BJ (cell line): ENCODE results near the gene ADIRF. TPM values are rescaled to one million over a fixed set of nuclear protein-coding genes. Genes with fewer than 3 reads are reported as not detected.

Source experiments
- CTCF ChIA-PET: fragments of 350-600 bp; formaldehyde crosslinking; extraction: SDS; loops from one replicate; lab custom pipeline; 2021; ENCODE audit warnings: antibody characterized with exemption, inconsistent platforms; lab: Yijun Ruan, JAX
- POLR2A ChIA-PET: fragments of 300-600 bp; sonication (Branson Sonifier 250); formaldehyde crosslinking; extraction: SDS; loops from one replicate; lab custom pipeline; 2021; ENCODE audit warnings: antibody characterized with exemption; lab: Charles Lee
- DNase-seq: peaks from one replicate; pipeline ENCODE4 v3.0.0-alpha.2; 2011; ENCODE audit warnings: low read depth
- H3K27me3 ChIP-seq: 2 replicates; pipeline ENCODE4 v1.6.0; 2011; ENCODE audit warnings: low read length; ENCODE audit not compliant: control insufficient read depth, insufficient read depth
- H3K36me3 ChIP-seq: 2 replicates; pipeline ENCODE4 v1.5.1; 2011; ENCODE audit warnings: low read length; ENCODE audit not compliant: control insufficient read depth, insufficient read depth
- H3K4me3 ChIP-seq: 2 replicates; pipeline ENCODE4 v1.5.1; 2011; ENCODE audit warnings: low read depth, mild to moderate bottlenecking, control low read depth, low read length
- polyA plus RNA-seq: library from polyadenylated mRNA; depleted of rRNA; stranded (reverse); fragments of >200 nt; gene quantifications from 2 replicates; pipeline ENCODE4 v1.2.3, GENCODE V29; 2011
- TF ChIP-seq, protein P1 (sequence below): IDR thresholded peaks from 2 replicates; pipeline ENCODE4 v1.5.1; 2011; ENCODE audit warnings: low read depth, mild to moderate bottlenecking, control low read depth, inconsistent platforms, low read length, moderate library complexity; ENCODE audit not compliant: insufficient read depth

The ADIRF gene
- polyA plus RNA-seq, 1 experiment, result 64.4 TPM

DNA sequence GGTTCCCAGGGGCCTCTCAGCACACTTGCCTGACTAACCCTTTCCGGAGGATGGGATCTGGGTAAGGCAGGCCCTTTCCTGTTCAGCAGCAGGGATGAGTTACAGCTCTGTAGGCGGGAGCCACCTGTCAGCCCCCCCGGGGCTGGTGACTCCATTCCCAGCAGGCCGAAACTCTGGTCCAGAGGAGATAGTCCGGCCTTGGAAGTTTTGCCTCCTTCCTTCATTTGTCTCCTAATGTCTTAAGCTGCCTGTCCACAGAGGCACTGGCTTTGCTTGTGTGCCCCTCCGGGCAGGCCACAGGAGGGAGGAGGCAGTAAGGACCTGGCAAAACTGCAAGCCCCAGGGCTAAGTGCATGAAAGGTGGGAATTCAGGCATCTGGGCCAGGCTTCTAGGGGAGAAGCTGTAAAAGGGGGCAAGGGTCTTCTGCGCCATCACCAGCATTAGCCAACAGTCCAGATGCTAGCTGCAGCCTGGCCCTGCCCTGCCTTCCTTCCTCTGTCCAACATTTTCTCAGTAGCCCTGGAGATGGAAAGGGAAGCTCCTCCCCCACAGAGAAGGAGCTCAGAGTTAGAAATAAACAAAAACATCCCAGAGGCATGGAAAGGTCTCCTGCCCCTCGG lies 1.2 kb downstream of the ADIRF start:
- H3K27me3 ChIP-seq, result no peaks in the 10 kb centered on the region
- no peak for DNase-seq
- ChIA-PET POLR2A (interaction anchor here (1.1 kb wide), 1 partner anchor 11 kb away, joined by 4 read pairs; the partner anchor contains the start of gene SNCG), CTCF (interaction anchor here (0.6 to 19.2 kb wide), 7 partner anchors 9 to 282 kb away, joined by 3 to 346 read pairs (median 4); no protein-coding TSS in a partner anchor)
- TF ChIP-seq, protein P1, sequence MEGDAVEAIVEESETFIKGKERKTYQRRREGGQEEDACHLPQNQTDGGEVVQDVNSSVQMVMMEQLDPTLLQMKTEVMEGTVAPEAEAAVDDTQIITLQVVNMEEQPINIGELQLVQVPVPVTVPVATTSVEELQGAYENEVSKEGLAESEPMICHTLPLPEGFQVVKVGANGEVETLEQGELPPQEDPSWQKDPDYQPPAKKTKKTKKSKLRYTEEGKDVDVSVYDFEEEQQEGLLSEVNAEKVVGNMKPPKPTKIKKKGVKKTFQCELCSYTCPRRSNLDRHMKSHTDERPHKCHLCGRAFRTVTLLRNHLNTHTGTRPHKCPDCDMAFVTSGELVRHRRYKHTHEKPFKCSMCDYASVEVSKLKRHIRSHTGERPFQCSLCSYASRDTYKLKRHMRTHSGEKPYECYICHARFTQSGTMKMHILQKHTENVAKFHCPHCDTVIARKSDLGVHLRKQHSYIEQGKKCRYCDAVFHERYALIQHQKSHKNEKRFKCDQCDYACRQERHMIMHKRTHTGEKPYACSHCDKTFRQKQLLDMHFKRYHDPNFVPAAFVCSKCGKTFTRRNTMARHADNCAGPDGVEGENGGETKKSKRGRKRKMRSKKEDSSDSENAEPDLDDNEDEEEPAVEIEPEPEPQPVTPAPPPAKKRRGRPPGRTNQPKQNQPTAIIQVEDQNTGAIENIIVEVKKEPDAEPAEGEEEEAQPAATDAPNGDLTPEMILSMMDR, result no peak
- no peaks in the 10 kb centered on the region for H3K36me3 ChIP-seq
- peak overlapping the region; percentile 74 for H3K4me3 ChIP-seq

DNA sequence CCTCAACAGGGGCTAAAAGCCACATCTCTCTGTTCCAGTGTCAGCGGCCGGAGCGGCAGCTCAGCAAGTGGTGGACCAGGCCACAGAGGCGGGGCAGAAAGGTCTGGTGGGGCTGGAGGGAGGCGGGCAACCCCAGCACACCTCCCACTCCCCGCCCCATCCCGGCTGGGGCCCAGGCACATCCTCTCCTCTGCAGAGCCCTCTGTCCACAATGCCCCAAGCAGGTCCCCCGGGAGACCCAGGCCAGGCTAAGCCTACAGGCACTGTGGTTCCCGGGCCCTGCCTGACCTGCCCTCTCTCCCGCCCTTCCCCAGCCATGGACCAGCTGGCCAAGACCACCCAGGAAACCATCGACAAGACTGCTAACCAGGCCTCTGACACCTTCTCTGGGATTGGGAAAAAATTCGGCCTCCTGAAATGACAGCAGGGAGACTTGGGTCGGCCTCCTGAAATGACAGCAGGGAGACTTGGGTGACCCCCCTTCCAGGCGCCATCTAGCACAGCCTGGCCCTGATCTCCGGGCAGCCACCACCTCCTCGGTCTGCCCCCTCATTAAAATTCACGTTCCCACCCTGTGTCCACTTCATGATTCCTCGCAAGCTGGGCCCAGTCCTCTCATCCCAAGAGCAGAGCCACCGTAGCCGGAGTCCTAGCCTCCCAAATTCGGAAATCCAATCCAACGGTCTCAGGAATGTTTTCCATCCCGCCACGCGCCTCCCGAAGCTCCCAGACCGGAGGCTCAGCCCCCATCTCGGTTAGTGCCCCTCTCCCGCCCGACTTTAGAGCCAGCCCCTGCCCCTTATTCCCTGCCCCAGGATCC lies 2.1 kb downstream of the ADIRF start:
- POLR2A ChIA-PET, result interaction anchor here (1.1 kb wide), 1 partner anchor 12 kb away, joined by 4 read pairs; the partner anchor contains the start of gene SNCG
- TF ChIP-seq, protein P1, result no peak
- no peaks in the 10 kb centered on the region for H3K27me3 ChIP-seq
- no peaks in the 10 kb centered on the region for H3K36me3 ChIP-seq
- no peak for DNase-seq
- CTCF ChIA-PET, result interaction anchor here (0.6 to 19.2 kb wide), 6 partner anchors 10 to 283 kb away, joined by 3 to 346 read pairs (median 3); no protein-coding TSS in a partner anchor
- peak overlapping the region; percentile 74 for H3K4me3 ChIP-seq

DNA sequence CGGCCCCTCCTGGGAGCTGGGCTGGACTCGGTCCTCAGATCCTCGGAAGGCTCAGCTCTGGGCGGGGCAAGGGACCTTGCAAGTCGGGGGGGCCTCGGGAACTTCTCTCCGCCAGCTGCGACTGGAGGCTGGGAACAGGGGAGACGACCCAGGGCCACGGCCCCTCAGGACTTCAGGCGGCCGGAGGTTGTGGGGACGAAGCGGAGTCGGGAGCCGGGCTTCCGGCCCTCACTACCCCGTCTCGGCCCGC lies 2.6 kb downstream of the ADIRF start:
- CTCF ChIA-PET, result interaction anchor here (0.6 to 19.2 kb wide), 4 partner anchors 10 to 179 kb away, joined by 3 to 346 read pairs (median 6); no protein-coding TSS in a partner anchor
- no peaks in the 10 kb centered on the region for H3K27me3 ChIP-seq
- peak overlapping the region; percentile 74 for H3K4me3 ChIP-seq
- no peaks in the 10 kb centered on the region for H3K36me3 ChIP-seq
- POLR2A ChIA-PET, result no interaction called here
- DNase-seq, result no peak
- TF ChIP-seq, protein P1, result no peak

DNA sequence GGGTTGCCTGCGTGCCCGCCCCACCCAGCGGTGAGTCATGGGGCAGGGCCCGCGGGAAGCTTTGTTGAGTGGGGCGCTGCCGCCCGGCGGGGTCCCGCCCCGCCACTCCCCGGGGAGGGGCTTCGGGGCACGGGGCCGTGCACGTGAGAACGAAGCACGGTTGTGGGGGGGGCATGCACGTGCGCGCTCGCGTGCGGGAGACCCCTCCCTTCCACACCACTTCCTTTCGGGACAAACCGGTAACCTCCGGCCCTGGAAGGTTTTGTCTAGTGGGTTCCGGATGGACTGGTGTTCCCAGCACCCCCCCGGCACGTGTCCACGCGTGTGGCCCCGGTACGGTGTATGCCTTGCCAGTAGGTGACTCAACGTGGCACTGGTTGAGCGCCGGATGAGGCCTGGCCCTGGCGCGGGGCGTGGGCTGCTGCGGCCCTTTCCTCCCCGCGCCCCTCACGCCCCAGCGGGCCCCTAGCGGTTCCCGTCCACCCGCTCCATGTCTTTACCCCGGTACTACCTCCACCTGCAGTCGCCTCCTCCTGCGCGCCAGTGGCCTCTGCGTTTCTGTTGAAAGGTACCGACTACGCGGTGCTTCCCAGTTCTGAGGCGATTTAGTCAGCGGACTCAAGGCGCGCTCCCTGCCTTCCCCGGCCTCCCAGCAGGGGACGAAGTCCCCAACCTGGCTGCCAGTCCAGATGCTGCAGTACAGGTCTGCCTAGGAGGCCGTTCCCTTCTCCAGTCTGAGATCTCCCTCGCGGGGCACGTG lies 3.1 kb downstream of the ADIRF start:
- ChIA-PET POLR2A (no interaction called here), CTCF (interaction anchor here (1.1 to 19.2 kb wide), 3 partner anchors 11 to 30 kb away, joined by 3 to 346 read pairs (median 10); no protein-coding TSS in a partner anchor)
- TF ChIP-seq, protein P1, result peak; percentile 27; the same call in 1 of the 2 replicates
- Histone ChIP-seq H3K36me3 (no peaks in the 10 kb centered on the region), H3K4me3 (peak overlapping the region; percentile 74), H3K27me3 (no peaks in the 10 kb centered on the region)
- no peak for DNase-seq
